Mesenchymal stem cell (in vitro differentiated cells and primary cell): ENCODE results near the gene MYOM1.
A peak's percentile ranks its signal among the peaks of the same experiment; 100 is the strongest.

Experiments used
- DNase-seq: peaks from one replicate; pipeline ENCODE4 v3.0.0-alpha.2; 2013
- H2AFZ ChIP-seq: one replicate; pipeline ENCODE4 v1.6.1; 2013; ENCODE audit warnings: low read depth, mild to moderate bottlenecking, control low read depth, inconsistent platforms, low read length, moderate library complexity
- H2AK5ac ChIP-seq: 2 replicates; pipeline ENCODE4 v1.6.1; 2013; ENCODE audit warnings: low read length, moderate library complexity, mild to moderate bottlenecking, inconsistent platforms; ENCODE audit not compliant: severe bottlenecking
- H2BK120ac ChIP-seq: one replicate; pipeline ENCODE4 v1.6.1; 2013; ENCODE audit warnings: low read depth, mild to moderate bottlenecking, inconsistent platforms, low read length, moderate library complexity
- H2BK12ac ChIP-seq, 2 experiments: one replicate each; pipeline ENCODE4 v1.6.1; 2013; ENCODE audit warnings: inconsistent platforms in 2 of 2, low read length in 2 of 2, mild to moderate bottlenecking in 2 of 2, moderate library complexity in 2 of 2, control low read depth in 1 of 2
- H2BK15ac ChIP-seq: one replicate; pipeline ENCODE4 v1.6.1; 2013; ENCODE audit warnings: mild to moderate bottlenecking, low read depth, inconsistent platforms; ENCODE audit not compliant: poor library complexity, severe bottlenecking
- H2BK5ac ChIP-seq: 2 replicates; pipeline ENCODE4 v1.6.1; 2013; ENCODE audit warnings: low read depth, mild to moderate bottlenecking, low read length, control low read depth, inconsistent platforms; ENCODE audit not compliant: poor library complexity, severe bottlenecking
- H3K14ac ChIP-seq, 2 experiments: one replicate each; pipeline ENCODE4 v1.6.1; 2013; ENCODE audit warnings: inconsistent platforms in 2 of 2, low read length in 2 of 2, control low read depth in 1 of 2, mild to moderate bottlenecking in 1 of 2, moderate library complexity in 1 of 2
- H3K18ac ChIP-seq, 2 experiments: one replicate each; pipeline ENCODE4 v1.6.1; 2013; ENCODE audit warnings: inconsistent platforms in 2 of 2, low read length in 2 of 2, control low read depth in 1 of 2, low read depth in 1 of 2, mild to moderate bottlenecking in 1 of 2
- H3K23ac ChIP-seq, 2 experiments: one replicate each; pipeline ENCODE4 v1.6.1; 2013; ENCODE audit warnings: inconsistent platforms in 2 of 2, low read length in 2 of 2, mild to moderate bottlenecking in 2 of 2, moderate library complexity in 2 of 2, control low read depth in 1 of 2
- H3K27ac ChIP-seq: 2 replicates; pipeline ENCODE4 v1.5.1; 2013; ENCODE audit warnings: mild to moderate bottlenecking, moderate library complexity, low read length, control low read depth, inconsistent platforms; ENCODE audit not compliant: poor library complexity, severe bottlenecking
- H3K27me3 ChIP-seq, 2 experiments: 2 replicates each; pipeline versions ENCODE4 v1.6.1 to v1.7.0; 2013; ENCODE audit warnings: low read length in 2 of 2, mild to moderate bottlenecking in 2 of 2, moderate library complexity in 2 of 2, control low read depth in 1 of 2, inconsistent platforms in 1 of 2; ENCODE audit not compliant: control insufficient read depth in 1 of 2, insufficient read depth in 1 of 2
- H3K36me3 ChIP-seq, 2 experiments: 2 replicates each; pipeline versions ENCODE4 v1.6.1 to v1.7.0; 2013; ENCODE audit warnings: low read length in 2 of 2, control low read depth in 1 of 2, inconsistent platforms in 1 of 2, low read depth in 1 of 2, mild to moderate bottlenecking in 1 of 2; ENCODE audit not compliant: insufficient read depth in 2 of 2, control insufficient read depth in 1 of 2
- H3K4ac ChIP-seq, 2 experiments: one replicate each; pipeline ENCODE4 v1.6.1; 2013; ENCODE audit warnings: inconsistent platforms in 2 of 2, low read length in 2 of 2, mild to moderate bottlenecking in 2 of 2, moderate library complexity in 2 of 2, control low read depth in 1 of 2, low read depth in 1 of 2
- H3K4me1 ChIP-seq: 2 replicates; pipeline ENCODE4 v1.6.1; 2013; ENCODE audit warnings: low read depth, low read length, control low read depth; ENCODE audit not compliant: control insufficient read depth, insufficient read depth
- H3K4me2 ChIP-seq: 2 replicates; pipeline ENCODE4 v1.6.1; 2013; ENCODE audit warnings: low read length, mild to moderate bottlenecking, inconsistent platforms; ENCODE audit not compliant: poor library complexity, severe bottlenecking
- H3K4me3 ChIP-seq, 2 experiments: 2 replicates each; pipeline versions ENCODE4 v1.5.1 to v1.7.0; 2013; ENCODE audit warnings: low read length in 2 of 2, mild to moderate bottlenecking in 2 of 2, control low read depth in 1 of 2, low read depth in 1 of 2; ENCODE audit not compliant: insufficient read depth in 1 of 2
- H3K79me1 ChIP-seq: replicated peaks from 2 replicates; pipeline ENCODE4 v1.6.1; 2013; ENCODE audit warnings: mild to moderate bottlenecking, control low read depth, low read length, inconsistent platforms; ENCODE audit not compliant: poor library complexity, severe bottlenecking
- H3K9ac ChIP-seq: 2 replicates; pipeline ENCODE4 v1.7.0; 2013; ENCODE audit warnings: mild to moderate bottlenecking, low read length, moderate library complexity
- H3K9me3 ChIP-seq: 2 replicates; pipeline ENCODE4 v1.7.0; 2013; ENCODE audit warnings: mild to moderate bottlenecking, low read length; ENCODE audit not compliant: control insufficient read depth
- H4K8ac ChIP-seq: one replicate; pipeline ENCODE4 v1.6.1; 2013; ENCODE audit warnings: inconsistent platforms, mild to moderate bottlenecking, low read length, moderate library complexity
- H4K91ac ChIP-seq: one replicate; pipeline ENCODE4 v1.6.1; 2013; ENCODE audit warnings: mild to moderate bottlenecking, low read length, inconsistent platforms
- WGBS: methylation state at CpG from one replicate; pipeline ENCODE4 v1.1.7; 2013; ENCODE audit warnings: mixed read lengths; 5-methylcytosine and 5-hydroxymethylcytosine counted together

MYOM1 gene

GRCh38 chr18:3150274-3150673 is 69.5 kb downstream of the MYOM1 start:
- Histone ChIP-seq H4K8ac (no peak overlapping the region), H2BK5ac (no peak overlapping the region), H3K4me3 (no peak overlapping the region), H3K4ac (no peak overlapping the region), H2AK5ac (no peak overlapping the region), H2AFZ (no peak overlapping the region), H3K9me3 (no peaks in the 10 kb centered on the region), H2BK12ac (no peak overlapping the region), H2BK15ac (no peak overlapping the region), H3K36me3 (no peaks in the 10 kb centered on the region), H3K18ac (peak overlapping the region in 1 of 2 experiments; percentile 33), H3K27me3 (peaks cover 0 to 12% of the 10 kb centered on the region in 2 experiments), H3K14ac (no peak overlapping the region), H3K79me1 (no peaks in the 10 kb centered on the region), H2BK120ac (no peak overlapping the region), H3K4me1 (peaks cover 2% of the 10 kb centered on the region), H3K4me2 (no peak overlapping the region), H3K9ac (no peak overlapping the region), H3K23ac (no peak overlapping the region), H3K27ac (no peak overlapping the region), H4K91ac (no peak overlapping the region)
- no peak for DNase-seq
- 92% methylated on average over 5 of the region's 5 CpGs for WGBS

GRCh38 chr18:3148930-3149535 is 70.7 kb downstream of the MYOM1 start:
- Histone ChIP-seq H2BK120ac (no peak overlapping the region), H2AK5ac (no peak overlapping the region), H3K18ac (no peak overlapping the region), H3K9me3 (no peaks in the 10 kb centered on the region), H4K8ac (no peak overlapping the region), H3K79me1 (no peaks in the 10 kb centered on the region), H3K4ac (no peak overlapping the region), H3K14ac (no peak overlapping the region), H2AFZ (no peak overlapping the region), H3K4me3 (no peak overlapping the region), H2BK5ac (no peak overlapping the region), H4K91ac (no peak overlapping the region), H2BK15ac (no peak overlapping the region), H3K27ac (no peak overlapping the region), H3K4me1 (peaks cover 2% of the 10 kb centered on the region), H3K9ac (no peak overlapping the region), H3K23ac (no peak overlapping the region), H3K4me2 (no peak overlapping the region), H3K27me3 (peaks cover 0 to 12% of the 10 kb centered on the region in 2 experiments), H2BK12ac (no peak overlapping the region), H3K36me3 (no peaks in the 10 kb centered on the region)
- peak; percentile 38 for DNase-seq
- 52% methylated on average over 3 of the region's 4 CpGs for WGBS

GRCh38 chr18:3147935-3148554 is 71.7 kb downstream of the MYOM1 start:
- H2BK5ac ChIP-seq: no peak overlapping the region
- H3K4ac ChIP-seq: no peak overlapping the region
- H3K27me3 ChIP-seq: peaks cover 0 to 12% of the 10 kb centered on the region in 2 experiments
- H2BK15ac ChIP-seq: no peak overlapping the region
- H2BK120ac ChIP-seq: no peak overlapping the region
- no peak overlapping the region for H4K91ac ChIP-seq
- no peaks in the 10 kb centered on the region for H3K9me3 ChIP-seq
- H3K4me1 ChIP-seq: peaks cover 2% of the 10 kb centered on the region
- no peak overlapping the region for H2AK5ac ChIP-seq
- H3K18ac ChIP-seq: no peak overlapping the region
- no peak overlapping the region for H3K27ac ChIP-seq
- WGBS: 83% methylated on average over 6 of the region's 8 CpGs
- H2AFZ ChIP-seq: no peak overlapping the region
- no peak overlapping the region for H3K14ac ChIP-seq
- H3K4me2 ChIP-seq: no peak overlapping the region
- H4K8ac ChIP-seq: no peak overlapping the region
- no peak overlapping the region for H2BK12ac ChIP-seq
- H3K9ac ChIP-seq: no peak overlapping the region
- H3K79me1 ChIP-seq: no peaks in the 10 kb centered on the region
- no peak overlapping the region for H3K4me3 ChIP-seq
- no peak for DNase-seq
- no peak overlapping the region for H3K23ac ChIP-seq
- no peaks in the 10 kb centered on the region for H3K36me3 ChIP-seq

- Histone ChIP-seq H3K27ac (no peak overlapping the region), H3K4ac (no peak overlapping the region), H3K9ac (no peak overlapping the region), H2AFZ (no peak overlapping the region), H2BK120ac (no peak overlapping the region), H2BK5ac (no peak overlapping the region), H3K79me1 (no peaks in the 10 kb centered on the region), H3K36me3 (no peaks in the 10 kb centered on the region), H3K4me2 (no peak overlapping the region), H2BK12ac (no peak overlapping the region), H3K4me3 (no peak overlapping the region), H3K27me3 (no peaks in the 10 kb centered on the region), H2AK5ac (no peak overlapping the region), H4K8ac (no peak overlapping the region), H3K18ac (no peak overlapping the region), H3K14ac (no peak overlapping the region), H4K91ac (no peak overlapping the region), H3K9me3 (peaks cover 2% of the 10 kb centered on the region), H2BK15ac (no peak overlapping the region), H3K4me1 (no peaks in the 10 kb centered on the region), H3K23ac (no peak overlapping the region)
- WGBS: 86% methylated on average over 7 of the region's 10 CpGs
- no peak for DNase-seq
Measured at GRCh38 chr18:3140986-3141639, 78.7 kb downstream of the MYOM1 start.
